ENCODE data around the gene MROH7. TPM values are rescaled to one million over a fixed set of nuclear protein-coding genes. Genes with fewer than 3 reads are reported as not detected.

The MROH7 gene
- polyA plus RNA-seq, 3 donors, result 1.1 TPM; not detected in 2

- Histone ChIP-seq H3K4me3 (replicated peaks in 1 of 3; ENCODE audit: low read depth in 2 of 3, low read length in 3 of 3) (no peak overlapping the region), H3K79me2 (ENCODE audit: insufficient read depth, low read length) (no peaks in the 10 kb centered on the region), H3K4me2 (replicated peaks; ENCODE audit: extremely low read depth, low read length, poor library complexity, severe bottlenecking) (no peak overlapping the region), H3K27ac (ENCODE audit: low read depth in 1 of 2, low read length in 2 of 2) (no peak overlapping the region), H3K9me3 (replicated peaks in 1 of 2; ENCODE audit: control insufficient read depth in 1 of 2, insufficient read depth in 1 of 2, low read length in 2 of 2) (no peaks in the 10 kb centered on the region), H3K36me3 (replicated peaks in 1 of 2; ENCODE audit: control insufficient read depth in 1 of 2, insufficient read depth in 2 of 2, low read length in 2 of 2) (peaks cover 32 to 48% of the 10 kb centered on the region in 2 donors), H3K4me1 (ENCODE audit: control insufficient read depth in 1 of 2, insufficient read depth in 2 of 2, low read length in 2 of 2) (no peaks in the 10 kb centered on the region), H3K27me3 (ENCODE audit: control insufficient read depth in 2 of 2, insufficient read depth in 2 of 2, low read length in 2 of 2) (no peaks in the 10 kb centered on the region), H4K20me1 (ENCODE audit: insufficient read depth, low read length) (no peaks in the 10 kb centered on the region), H2AFZ (ENCODE audit: insufficient read depth, low read depth, low read length, poor library complexity, severe bottlenecking) (no peak overlapping the region), H3K9ac (ENCODE audit: insufficient read depth, low read length, poor library complexity, severe bottlenecking) (no peak overlapping the region)
- Mint-ChIP-seq H3K4me3 (no peak overlapping the region), H3K36me3 (peaks cover 31 to 55% of the 10 kb centered on the region in 2 donors), H3K4me1 (no peaks in the 10 kb centered on the region), H3K9me3 (no peaks in the 10 kb centered on the region), H3K27ac (no peak overlapping the region), H3K27me3 (ENCODE audit: low read depth in 3 of 3) (peaks cover 0 to 4% (median 1%) of the 10 kb centered on the region in 3 donors)
- intact Hi-C loops (cut with micrococcal nuclease), result no loop called here
- no peak for TF ChIP-seq CTCF (IDR thresholded peaks at IDR 0.05)
- DNase-seq, result no peak
- 100% methylated on average over 2 of the region's 3 CpGs for WGBS (ENCODE audit: insufficient coverage)
These were observed 103.1 kb downstream of the MROH7 start for GRCh38 chr1:54744696-54745095.

DNA sequence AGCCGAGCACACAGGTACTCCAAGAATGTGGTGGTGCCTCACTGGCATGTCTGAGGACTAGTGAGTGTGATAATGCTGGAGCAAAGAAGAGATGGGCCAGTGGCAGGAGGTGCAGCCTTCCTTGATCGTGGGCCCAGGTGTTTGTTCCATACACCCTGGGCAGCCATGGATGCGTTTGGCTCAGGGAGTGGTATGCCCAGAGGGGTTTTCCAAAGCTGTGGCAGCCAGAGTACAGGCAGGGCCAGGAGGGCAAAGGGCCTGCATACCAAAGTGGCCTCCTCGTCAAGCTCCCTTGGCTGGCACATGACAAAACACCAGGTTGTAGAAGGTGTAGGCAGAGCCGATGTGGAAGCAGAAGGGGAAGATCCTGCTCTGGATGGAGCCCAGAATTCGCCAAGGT, 103.7 kb downstream of the MROH7 start:
- Mint-ChIP-seq H3K4me1 (no peaks in the 10 kb centered on the region), H3K36me3 (peaks cover 25 to 49% of the 10 kb centered on the region in 2 donors), H3K9me3 (no peaks in the 10 kb centered on the region), H3K27ac (peak overlapping the region in 1 of 7 donors; percentile 25), H3K4me3 (peak overlapping the region in 1 of 2 donors; percentile 41), H3K27me3 (ENCODE audit: low read depth in 3 of 3) (peaks cover 1 to 4% (median 2%) of the 10 kb centered on the region in 3 donors)
- TF ChIP-seq CTCF (IDR thresholded peaks at IDR 0.05), result no peak
- Histone ChIP-seq H3K4me3 (replicated peaks in 1 of 3; ENCODE audit: low read depth in 2 of 3, low read length in 3 of 3) (no peak overlapping the region), H3K27ac (ENCODE audit: low read depth in 1 of 2, low read length in 2 of 2) (no peak overlapping the region), H3K36me3 (replicated peaks in 1 of 2; ENCODE audit: control insufficient read depth in 1 of 2, insufficient read depth in 2 of 2, low read length in 2 of 2) (peaks cover 26 to 42% of the 10 kb centered on the region in 2 donors), H3K27me3 (ENCODE audit: control insufficient read depth in 2 of 2, insufficient read depth in 2 of 2, low read length in 2 of 2) (no peaks in the 10 kb centered on the region), H3K4me1 (ENCODE audit: control insufficient read depth in 1 of 2, insufficient read depth in 2 of 2, low read length in 2 of 2) (no peaks in the 10 kb centered on the region), H4K20me1 (ENCODE audit: insufficient read depth, low read length) (no peaks in the 10 kb centered on the region), H2AFZ (ENCODE audit: insufficient read depth, low read depth, low read length, poor library complexity, severe bottlenecking) (no peak overlapping the region), H3K79me2 (ENCODE audit: insufficient read depth, low read length) (no peaks in the 10 kb centered on the region), H3K9me3 (replicated peaks in 1 of 2; ENCODE audit: control insufficient read depth in 1 of 2, insufficient read depth in 1 of 2, low read length in 2 of 2) (no peaks in the 10 kb centered on the region), H3K9ac (ENCODE audit: insufficient read depth, low read length, poor library complexity, severe bottlenecking) (no peak overlapping the region), H3K4me2 (replicated peaks; ENCODE audit: extremely low read depth, low read length, poor library complexity, severe bottlenecking) (no peak overlapping the region)
- intact Hi-C loops (cut with micrococcal nuclease), result no loop called here
- DNase-seq, result no peak
- WGBS (ENCODE audit: insufficient coverage), result 97% methylated on average over 6 of the region's 6 CpGs
